HCT116 (cell line): Measurements from ENCODE around the gene ACAP3. TPM values are rescaled to one million over a fixed set of nuclear protein-coding genes. Genes with fewer than 3 reads are reported as not detected.
A peak's percentile ranks its signal among the peaks of the same experiment; 100 is the strongest.

Experiments
- ATAC-seq: fragments of 200-7000 bp; cut with Tn5 transposase; 2 replicates; pipeline ENCODE4 v1.9.1; 2020; ENCODE audit warnings: mild to moderate bottlenecking, moderate library complexity
- BruUV-seq: library from RNA; stranded (reverse); fragments of 400-500 nt; replicated peaks from 2 replicates; lab custom pipeline; 2021; lab: Mats Ljungman, UMichigan
- CTCF ChIA-PET: fragments of 300-600 bp; sonication (Branson Sonifier 250); formaldehyde crosslinking; loops from one replicate; lab custom pipeline; 2021; ENCODE audit warnings: antibody characterized with exemption; lab: Charles Lee
- POLR2A ChIA-PET: fragments of 300-600, 350-600 bp; sonication (Branson Sonifier 250); formaldehyde crosslinking; loops from one replicate; lab custom pipeline; 2021; ENCODE audit warnings: antibody characterized with exemption; lab: Charles Lee
- RAD21 ChIA-PET, 2 experiments: fragments of 300-600 bp; sonication (Branson Sonifier 250); formaldehyde crosslinking; loops; one replicate each; lab custom pipeline; 2023; ENCODE audit warnings: low total read pairs in 2 of 2; ENCODE audit not compliant: uncharacterized antibody in 2 of 2, unreplicated experiment in 2 of 2, low non-redundant PET in 1 of 2; lab: Charles Lee
- DNase-seq: peaks from one replicate; pipeline ENCODE4 v3.0.0-alpha.2; 2010; ENCODE audit warnings: low read depth, low spot score
- H2AFZ ChIP-seq: fragments of 200-600 bp; shearing (Covaris generic), sonication (generic); 2 replicates; pipeline ENCODE4 v1.6.1; 2017; ENCODE audit warnings: low read depth, mixed run types, mixed read lengths, antibody characterized with exemption, low read length; ENCODE audit not compliant: poor library complexity, severe bottlenecking
- H3K27ac ChIP-seq: 2 replicates; pipeline ENCODE4 v1.5.1; 2012; ENCODE audit warnings: low read depth, low read length
- H3K27me3 ChIP-seq: fragments of 200-600 bp; sonication (generic); 2 replicates; pipeline ENCODE4 v1.6.1; 2016; ENCODE audit warnings: mixed run types, low read length, mixed read lengths; ENCODE audit not compliant: insufficient read depth
- H3K36me3 ChIP-seq, 2 experiments: fragments of 200-500 bp in 1 of 2; fragments of 200-600 bp in 1 of 2; sonication (Bioruptor generic) in 1 of 2; sonication (generic) in 1 of 2; 2 replicates each; pipeline versions ENCODE4 v1.5.1 to v1.6.1; 2014 to 2016; ENCODE audit warnings: low read length in 2 of 2, inconsistent platforms in 1 of 2, mixed read lengths in 1 of 2, mixed run types in 1 of 2; ENCODE audit not compliant: insufficient read depth in 2 of 2, control insufficient read depth in 1 of 2
- H3K4me1 ChIP-seq, 2 experiments: fragments of 200-600 bp in 1 of 2; sonication (generic) in 1 of 2; 2 replicates each; pipeline versions ENCODE4 v1.5.1 to v1.6.1; 2012 to 2017; ENCODE audit warnings: low read length in 2 of 2, inconsistent platforms in 1 of 2, mild to moderate bottlenecking in 1 of 2, mixed read lengths in 1 of 2, mixed run types in 1 of 2, moderate library complexity in 1 of 2; ENCODE audit not compliant: insufficient read depth in 2 of 2, control insufficient read depth in 1 of 2
- H3K4me2 ChIP-seq: fragments of 200-600 bp; sonication (generic); 2 replicates; pipeline ENCODE4 v1.6.1; 2017; ENCODE audit warnings: mixed run types, low read length, mixed read lengths
- H3K4me3 ChIP-seq, 2 experiments: fragments of 200-600 bp in 1 of 2; sonication (generic) in 1 of 2; replicated peaks in 1 of 2; 2 replicates each; pipeline ENCODE4 v1.5.1; 2011 to 2016; ENCODE audit warnings: low read length in 2 of 2, control low read depth in 1 of 2, low read depth in 1 of 2, mild to moderate bottlenecking in 1 of 2, mixed read lengths in 1 of 2, mixed run types in 1 of 2
- H3K79me2 ChIP-seq: fragments of 200-600 bp; sonication (generic); 2 replicates; pipeline ENCODE4 v1.6.1; 2017; ENCODE audit warnings: mild to moderate bottlenecking, mixed run types, low read length, moderate library complexity, mixed read lengths; ENCODE audit not compliant: insufficient read depth
- H3K9ac ChIP-seq: fragments of 200-600 bp; sonication (generic); 2 replicates; pipeline ENCODE4 v1.6.1; 2016; ENCODE audit warnings: low read length, mixed read lengths
- H3K9me2 ChIP-seq: fragments of 200-600 bp; sonication (generic), shearing (Covaris generic); 2 replicates; pipeline ENCODE4 v1.6.1; 2017; ENCODE audit warnings: mixed run types, mild to moderate bottlenecking, moderate library complexity; ENCODE audit not compliant: insufficient read depth
- H3K9me3 ChIP-seq, 2 experiments: fragments of 200-500 bp in 1 of 2; fragments of 200-600 bp in 1 of 2; sonication (Bioruptor generic) in 1 of 2; sonication (generic) in 1 of 2; 2 replicates each; pipeline ENCODE4 v1.6.1; 2014 to 2017; ENCODE audit warnings: low read length in 2 of 2, mixed read lengths in 2 of 2, inconsistent platforms in 1 of 2, low read depth in 1 of 2, mild to moderate bottlenecking in 1 of 2, mixed run types in 1 of 2, moderate library complexity in 1 of 2; ENCODE audit not compliant: control insufficient read depth in 1 of 2, insufficient read depth in 1 of 2
- H4K20me1 ChIP-seq: fragments of 200-600 bp; sonication (generic), shearing (Covaris generic); 2 replicates; pipeline ENCODE4 v1.6.1; 2017; ENCODE audit warnings: mixed run types, mild to moderate bottlenecking, moderate library complexity; ENCODE audit not compliant: insufficient read depth
- CBX3 ChIP-seq: IDR thresholded peaks from 2 replicates; pipeline ENCODE4 v1.6.1; 2012; ENCODE audit warnings: low read depth
- EGR1 ChIP-seq: IDR thresholded peaks from 2 replicates; pipeline ENCODE4 v1.6.1; 2012; ENCODE audit warnings: low read depth
- ELF1 ChIP-seq: IDR thresholded peaks from 2 replicates; pipeline ENCODE4 v1.6.1; 2012; ENCODE audit warnings: low read depth, borderline replicate concordance
- EZH2 ChIP-seq: fragments of 200-600 bp; sonication (generic); IDR thresholded peaks from 2 replicates; pipeline ENCODE4 v1.6.1; 2017; ENCODE audit warnings: antibody characterized with exemption, mixed run types
- EZH2phosphoT487 ChIP-seq: fragments of 200-600 bp; IDR thresholded peaks from 2 replicates; pipeline ENCODE4 v1.6.1; 2018; ENCODE audit warnings: antibody characterized with exemption, borderline replicate concordance
- JUND ChIP-seq: IDR thresholded peaks from 2 replicates; pipeline ENCODE4 v1.6.1; 2012
- POLR2A ChIP-seq: IDR thresholded peaks from 2 replicates; pipeline ENCODE4 v1.7.0; 2011; ENCODE audit warnings: borderline replicate concordance; ENCODE audit not compliant: insufficient read depth, insufficient read length; ENCODE audit errors: extremely low read depth
- SIN3A ChIP-seq: IDR thresholded peaks from 2 replicates; pipeline ENCODE4 v1.6.1; 2012; ENCODE audit warnings: low read depth
- SP1 ChIP-seq: IDR thresholded peaks from 2 replicates; pipeline ENCODE4 v1.6.1; 2012; ENCODE audit warnings: low read depth
- SRF ChIP-seq: IDR thresholded peaks from 2 replicates; pipeline ENCODE4 v1.6.1; 2012; ENCODE audit warnings: low read depth
- YY1 ChIP-seq: IDR thresholded peaks from 2 replicates; pipeline ENCODE4 v1.6.1; 2011; ENCODE audit warnings: low read length, low read depth, moderate library complexity, mild to moderate bottlenecking; ENCODE audit not compliant: insufficient replicate concordance; ENCODE audit errors: extremely low read depth
- ZNF274 ChIP-seq: fragments of 200-500 bp; sonication (Bioruptor generic); IDR thresholded peaks from 2 replicates; pipeline ENCODE4 v1.6.1; 2014; ENCODE audit warnings: mild to moderate bottlenecking, low read depth, low read length, inconsistent platforms
- intact Hi-C: fragments of 100-400 bp; cut with micrococcal nuclease; formaldehyde crosslinking; loops from 2 replicates; pipeline ENCODE4 v1.10.0; 2022
- total RNA-seq: library from RNA; stranded (reverse); gene quantifications from one replicate; pipeline ENCODE4 v1.2.1, GENCODE V29; 2021; ENCODE audit not compliant: unreplicated experiment
- TF ChIP-seq, protein P1 (sequence below), 3 experiments: fragments of 200-600 bp in 1 of 3; sonication (generic) in 1 of 3; IDR thresholded peaks in 2 of 3; conservative IDR thresholded peaks in 1 of 3; 2 replicates each; pipeline ENCODE4 v1.5.1; 2012 to 2017; ENCODE audit warnings: low read depth in 2 of 3, low read length in 2 of 3, antibody characterized with exemption in 1 of 3, borderline replicate concordance in 1 of 3, control low read depth in 1 of 3, mild to moderate bottlenecking in 1 of 3, mixed read lengths in 1 of 3, mixed run types in 1 of 3, moderate library complexity in 1 of 3; ENCODE audit not compliant: insufficient read depth in 1 of 3
- TF ChIP-seq, protein P2 (sequence below): IDR thresholded peaks from 2 replicates; pipeline ENCODE4 v1.6.1; 2012

The ACAP3 gene
- total RNA-seq, 1 experiment from 2014 or later = 38.8 TPM

DNA sequence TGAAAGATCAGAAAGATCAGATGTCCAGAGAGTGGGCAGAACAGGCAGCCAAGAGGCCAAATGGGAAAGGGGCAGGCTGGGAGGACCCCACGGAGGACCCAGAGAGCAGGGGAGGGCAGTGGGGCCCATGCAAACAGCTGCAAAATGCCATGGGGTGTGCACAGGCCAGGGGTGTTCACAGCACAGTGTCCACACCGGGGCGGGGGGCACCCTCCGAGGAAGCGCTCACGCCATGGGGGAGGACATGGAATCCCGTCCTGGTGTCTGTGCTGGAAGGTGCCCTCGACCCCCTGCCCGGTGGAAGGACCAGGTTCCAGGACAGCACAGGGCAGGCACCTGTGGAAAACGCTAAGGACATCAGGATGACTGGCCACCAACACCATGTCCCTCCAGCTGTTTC lies 15.2 kb upstream of the ACAP3 start:
- TF ChIP-seq, protein P1, sequence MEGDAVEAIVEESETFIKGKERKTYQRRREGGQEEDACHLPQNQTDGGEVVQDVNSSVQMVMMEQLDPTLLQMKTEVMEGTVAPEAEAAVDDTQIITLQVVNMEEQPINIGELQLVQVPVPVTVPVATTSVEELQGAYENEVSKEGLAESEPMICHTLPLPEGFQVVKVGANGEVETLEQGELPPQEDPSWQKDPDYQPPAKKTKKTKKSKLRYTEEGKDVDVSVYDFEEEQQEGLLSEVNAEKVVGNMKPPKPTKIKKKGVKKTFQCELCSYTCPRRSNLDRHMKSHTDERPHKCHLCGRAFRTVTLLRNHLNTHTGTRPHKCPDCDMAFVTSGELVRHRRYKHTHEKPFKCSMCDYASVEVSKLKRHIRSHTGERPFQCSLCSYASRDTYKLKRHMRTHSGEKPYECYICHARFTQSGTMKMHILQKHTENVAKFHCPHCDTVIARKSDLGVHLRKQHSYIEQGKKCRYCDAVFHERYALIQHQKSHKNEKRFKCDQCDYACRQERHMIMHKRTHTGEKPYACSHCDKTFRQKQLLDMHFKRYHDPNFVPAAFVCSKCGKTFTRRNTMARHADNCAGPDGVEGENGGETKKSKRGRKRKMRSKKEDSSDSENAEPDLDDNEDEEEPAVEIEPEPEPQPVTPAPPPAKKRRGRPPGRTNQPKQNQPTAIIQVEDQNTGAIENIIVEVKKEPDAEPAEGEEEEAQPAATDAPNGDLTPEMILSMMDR (IDR thresholded peaks at IDR 0.05 in 2 of 3, conservative IDR thresholded peaks at IDR 0.05 in 1 of 3; ENCODE audit: borderline replicate concordance in 1 of 3, insufficient read depth in 1 of 3, low read depth in 2 of 3, low read length in 2 of 3) = no peak
- no peak for TF ChIP-seq SP1
- no peak for TF ChIP-seq JUND
- no peak for TF ChIP-seq YY1
- no peak for TF ChIP-seq EZH2
- TF ChIP-seq EZH2phosphoT487 = no peak
- TF ChIP-seq CBX3 = no peak
- no peak for TF ChIP-seq POLR2A
- TF ChIP-seq SIN3A = no peak
- no peak for TF ChIP-seq SRF
- no peak for TF ChIP-seq ZNF274
- no peak for TF ChIP-seq EGR1
- TF ChIP-seq ELF1 = no peak
- TF ChIP-seq, protein P2, sequence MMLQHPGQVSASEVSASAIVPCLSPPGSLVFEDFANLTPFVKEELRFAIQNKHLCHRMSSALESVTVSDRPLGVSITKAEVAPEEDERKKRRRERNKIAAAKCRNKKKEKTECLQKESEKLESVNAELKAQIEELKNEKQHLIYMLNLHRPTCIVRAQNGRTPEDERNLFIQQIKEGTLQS = no peak
- Histone ChIP-seq H3K9ac (peak overlapping the region; percentile 45; the same call in 1 of the 2 replicates), H3K4me3 (peak overlapping the region; percentile 46 to 79; a peak in 3 of 4 replicates), H3K27me3 (no peaks in the 10 kb centered on the region), H3K4me1 (peaks cover 24 to 42% of the 10 kb centered on the region in 2 experiments), H3K9me2 (no peaks in the 10 kb centered on the region), H3K9me3 (no peaks in the 10 kb centered on the region), H4K20me1 (peaks cover 9% of the 10 kb centered on the region; the same call in 1 of the 2 replicates), H3K27ac (no peak overlapping the region), H3K36me3 (peaks cover 3 to 13% of the 10 kb centered on the region in 2 experiments; a peak in 2 of 4 replicates), H3K79me2 (peaks cover 79% of the 10 kb centered on the region), H2AFZ (no peak overlapping the region), H3K4me2 (peak overlapping the region; percentile 79)
- no peak for DNase-seq
- BruUV-seq = no TSS peak
- POLR2A ChIA-PET = no interaction called here
- CTCF ChIA-PET = no interaction called here
- intact Hi-C loops = no loop called here
- ATAC-seq = no peak
- RAD21 ChIA-PET = no interaction called here
